ENCODE results near the gene PC. TPM values are rescaled to one million over a fixed set of nuclear protein-coding genes. Genes with fewer than 3 reads are reported as not detected.

Gene PC
- total and polyA plus RNA-seq, 2 experiments from 2014 or later = 18.3 to 21.7 TPM

GRCh38 chr11:66953081-66953833 lies 4.9 kb downstream of the PC start (continued):
- TF ChIP-seq ZNF462 (CRISPR knock-in tag; IDR thresholded peaks at IDR 0.05) (no peak), REST (IDR thresholded peaks at IDR 0.05; ENCODE audit: unreplicated experiment) (no peak), NANOG (IDR thresholded peaks at IDR 0.05; ENCODE audit: borderline replicate concordance) (no peak)

- H3K36me3 Mint-ChIP-seq (ENCODE audit: low read depth) = peaks cover 3% of the 10 kb centered on the region; the same call in 1 of the 3 replicates
- H3K27ac ChIP-seq (ENCODE audit: low read depth) = 0 out of 2 replicates have a peak overlapping the region, but pooled peaks have one; percentile 45
- TF ChIP-seq ZNF114 (CRISPR knock-in tag; IDR thresholded peaks at IDR 0.05) (no peak), EZH2phosphoT487 (IDR thresholded peaks at IDR 0.05; ENCODE audit: unreplicated experiment) (no peak), CREB1 (CRISPR knock-in tag; IDR thresholded peaks at IDR 0.05; ENCODE audit: low read depth) (no peak), EZH2 (IDR thresholded peaks at IDR 0.05; ENCODE audit: low read depth, unreplicated experiment) (no peak), CTCF (conservative IDR thresholded peaks at IDR 0.05; ENCODE audit: low read depth in 2 of 2) (no peak), JUNB (IDR thresholded peaks at IDR 0.05; ENCODE audit: unreplicated experiment) (no peak)
Measured at GRCh38 chr11:66951927-66952337, 6.3 kb downstream of the PC start.

More at GRCh38 chr11:66951927-66952337, 6.3 kb downstream of the PC start:
- Histone ChIP-seq H2AFZ (no peak overlapping the region), H3K36me3 (ENCODE audit: insufficient read depth) (no peaks in the 10 kb centered on the region), H3K79me2 (replicated peaks; ENCODE audit: insufficient read depth) (0 out of 2 replicates have a peak, but pooled peaks cover 7% of the 10 kb centered on the region), H3K4me3 (no peak overlapping the region), H3K9me2 (ENCODE audit: insufficient read depth) (no peaks in the 10 kb centered on the region), H3K27me3 (ENCODE audit: insufficient read depth) (no peaks in the 10 kb centered on the region), H3K4me2 (no peak overlapping the region), H3K4me1 (ENCODE audit: insufficient read depth) (peaks cover 7% of the 10 kb centered on the region; the same call in 1 of the 2 replicates), H3F3A (replicated peaks; ENCODE audit: low read depth) (peaks cover 6% of the 10 kb centered on the region; the same call in 1 of the 2 replicates), H4K20me1 (replicated peaks; ENCODE audit: insufficient read depth) (no peaks in the 10 kb centered on the region)
- Mint-ChIP-seq H3K27me3 (ENCODE audit: insufficient read depth, low read depth, poor library complexity) (peaks cover 2% of the 10 kb centered on the region), H3K4me3 (no peak overlapping the region), H3K9me3 (no peaks in the 10 kb centered on the region), H3K27ac (no peak overlapping the region), H3K4me1 (peaks cover 27% of the 10 kb centered on the region)
- DNase-seq (ENCODE audit: low spot score) (no peak), ATAC-seq (no peak)
